KBM-7 (cell line): ENCODE data around the gene SLC29A2.
A peak's percentile ranks its signal among the peaks of the same experiment; 100 is the strongest.

Experiments used
- DNase-seq: peaks from one replicate; pipeline ENCODE4 v3.0.0-alpha.2; 2015
- in situ Hi-C: fragments of 300-500 bp; cut with MboI; formaldehyde crosslinking; loops from 2 replicates; pipeline ENCODE4 v1.14.3; 2020; ENCODE audit warnings: low sequenced_read_pairs, low pct_unique_long_range_greater_than_20kb, mixed read lengths

Gene SLC29A2

GRCh38 chr11:66371627-66372415 lies at the start of gene SLC29A2:
Gene SLC29A2 (minus strand): TSS chr11:66371760. CDS start chr11:66371591, 169 bp downstream.
- DNase-seq = peak; percentile 87
- in situ Hi-C loops = no loop called here

- DNase-seq = no peak
- in situ Hi-C loops = no loop called here
Measured at GRCh38 chr11:66420671-66421476, 49.3 kb upstream of the SLC29A2 start, which contains the start of gene NPAS4. Gene NPAS4 (plus strand): TSS chr11:66421035. CDS start chr11:66421180, 145 bp downstream.

- in situ Hi-C loops = no loop called here
- DNase-seq = no peak
Measured at GRCh38 chr11:66419825-66420224, 48.3 kb upstream of the SLC29A2 start.

- DNase-seq = no peak
- in situ Hi-C loops = no loop called here
Measured at GRCh38 chr11:66418986-66419308, 47.4 kb upstream of the SLC29A2 start.

GRCh38 chr11:66418168-66418985 lies 46.8 kb upstream of the SLC29A2 start:
- in situ Hi-C loops = no loop called here
- DNase-seq = peak; percentile 83

- DNase-seq = no peak
- in situ Hi-C loops = no loop called here
Measured at GRCh38 chr11:66417000-66417399, 45.4 kb upstream of the SLC29A2 start.

- in situ Hi-C loops = no loop called here
- DNase-seq = no peak
Measured at GRCh38 chr11:66415423-66415822, 43.9 kb upstream of the SLC29A2 start.

- DNase-seq = no peak
- in situ Hi-C loops = no loop called here
Measured at GRCh38 chr11:66414120-66414934, 42.8 kb upstream of the SLC29A2 start.

GRCh38 chr11:66413167-66413566 lies 41.6 kb upstream of the SLC29A2 start:
- no peak for DNase-seq
- in situ Hi-C loops = no loop called here

- no peak for DNase-seq
- in situ Hi-C loops = no loop called here
Measured at GRCh38 chr11:66412110-66412509, 40.5 kb upstream of the SLC29A2 start.

- no peak for DNase-seq
- in situ Hi-C loops = no loop called here
Measured at GRCh38 chr11:66411323-66411722, 39.8 kb upstream of the SLC29A2 start.

- no peak for DNase-seq
- in situ Hi-C loops = no loop called here
Measured at GRCh38 chr11:66410191-66410590, 38.6 kb upstream of the SLC29A2 start.

GRCh38 chr11:66409226-66409625 lies 37.7 kb upstream of the SLC29A2 start:
- in situ Hi-C loops = no loop called here
- DNase-seq = no peak

- in situ Hi-C loops = no loop called here
Measured at GRCh38 chr11:66408488-66409214, 37.1 kb upstream of the SLC29A2 start.

GRCh38 chr11:66407651-66408050 lies 36.1 kb upstream of the SLC29A2 start:
- in situ Hi-C loops = no loop called here
- no peak for DNase-seq

More at GRCh38 chr11:66408488-66409214, 37.1 kb upstream of the SLC29A2 start:
- peak; percentile 95 for DNase-seq

GRCh38 chr11:66393954-66394353 lies 22.4 kb upstream of the SLC29A2 start:
- DNase-seq = no peak
- in situ Hi-C loops = no loop called here

GRCh38 chr11:66391322-66391721 lies 19.8 kb upstream of the SLC29A2 start:
- DNase-seq = no peak
- in situ Hi-C loops = no loop called here

- peak; percentile 79 for DNase-seq
- in situ Hi-C loops = no loop called here
Measured at GRCh38 chr11:66388780-66389386, 17.3 kb upstream of the SLC29A2 start.
